MM.1S (cell line): Measurements from ENCODE around the gene ENOX1.

Experiments
- CTCF ChIP-seq: fragments of 300-600 bp; sonication (generic); IDR thresholded peaks from 2 replicates; pipeline ENCODE4 v1.5.1; 2016; ENCODE audit warnings: antibody characterized with exemption, low read length, mixed read lengths
- EZH2 ChIP-seq: fragments of 300-600 bp; sonication (generic); optimal IDR thresholded peaks from 2 replicates; pipeline ENCODE3; 2017; ENCODE audit warnings: low read depth, mild to moderate bottlenecking, antibody characterized with exemption, low read length, mixed read lengths

DNA sequence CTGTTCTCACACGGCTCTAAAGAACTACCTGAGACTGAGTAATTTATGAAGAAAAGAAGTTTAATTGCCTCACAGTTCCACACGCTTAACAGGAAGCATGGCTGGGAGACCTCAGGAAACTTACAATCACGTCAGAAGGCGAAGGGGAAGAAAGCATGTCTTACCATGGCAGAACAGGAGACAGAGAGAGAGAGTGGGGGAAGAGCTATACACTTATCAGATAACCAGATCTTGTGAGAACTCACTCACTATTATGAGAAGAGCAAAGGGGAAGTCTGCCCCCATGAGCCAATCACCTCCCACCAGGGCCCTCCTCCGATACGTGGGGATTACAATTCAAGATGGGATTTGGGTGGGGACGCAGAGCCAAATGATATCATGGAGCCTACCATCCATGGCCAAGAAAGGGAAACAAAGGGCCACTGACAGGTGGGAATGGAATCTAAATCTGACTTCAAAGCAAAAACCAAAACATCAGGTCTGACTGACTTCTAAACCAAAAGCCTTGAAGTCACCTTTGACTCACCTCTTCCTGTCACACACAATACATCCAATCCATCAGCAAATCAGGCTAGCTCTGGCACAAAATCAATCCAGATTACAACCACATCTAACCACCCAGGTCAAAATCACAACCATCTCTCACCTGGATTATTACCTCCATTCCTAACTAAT, 189.7 kb downstream of the ENOX1 start:
- TF ChIP-seq CTCF: no peak
- TF ChIP-seq EZH2: no peak
